Measurements from ENCODE around the gene RFFL. TPM values are rescaled to one million over a fixed set of nuclear protein-coding genes. Genes with fewer than 3 reads are reported as not detected.
"Not testable (repeated sequence)": the region's sequence is repeated elsewhere in the genome, so short reads cannot be mapped to it uniquely, and the experiment has no call there.

The RFFL gene
- total RNA-seq, 3 donors from 2014 or later: 45.2 to 69.1 (median 64.1) TPM

- peaks cover 8% of the 10 kb centered on the region for H3K4me1 ChIP-seq (ENCODE audit: low read depth)
- intact Hi-C loops (cut with DNase I, micrococcal nuclease): no loop called here
- DNase-seq (no peak), ATAC-seq (peak; percentile 78)
- H3K9me3 ChIP-seq: no peaks in the 10 kb centered on the region
- H3K36me3 ChIP-seq (ENCODE audit: low read depth): no peaks in the 10 kb centered on the region
- TF ChIP-seq, protein P1, sequence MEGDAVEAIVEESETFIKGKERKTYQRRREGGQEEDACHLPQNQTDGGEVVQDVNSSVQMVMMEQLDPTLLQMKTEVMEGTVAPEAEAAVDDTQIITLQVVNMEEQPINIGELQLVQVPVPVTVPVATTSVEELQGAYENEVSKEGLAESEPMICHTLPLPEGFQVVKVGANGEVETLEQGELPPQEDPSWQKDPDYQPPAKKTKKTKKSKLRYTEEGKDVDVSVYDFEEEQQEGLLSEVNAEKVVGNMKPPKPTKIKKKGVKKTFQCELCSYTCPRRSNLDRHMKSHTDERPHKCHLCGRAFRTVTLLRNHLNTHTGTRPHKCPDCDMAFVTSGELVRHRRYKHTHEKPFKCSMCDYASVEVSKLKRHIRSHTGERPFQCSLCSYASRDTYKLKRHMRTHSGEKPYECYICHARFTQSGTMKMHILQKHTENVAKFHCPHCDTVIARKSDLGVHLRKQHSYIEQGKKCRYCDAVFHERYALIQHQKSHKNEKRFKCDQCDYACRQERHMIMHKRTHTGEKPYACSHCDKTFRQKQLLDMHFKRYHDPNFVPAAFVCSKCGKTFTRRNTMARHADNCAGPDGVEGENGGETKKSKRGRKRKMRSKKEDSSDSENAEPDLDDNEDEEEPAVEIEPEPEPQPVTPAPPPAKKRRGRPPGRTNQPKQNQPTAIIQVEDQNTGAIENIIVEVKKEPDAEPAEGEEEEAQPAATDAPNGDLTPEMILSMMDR (IDR thresholded peaks at IDR 0.05): no peak
- H3K4me3 ChIP-seq: no peak overlapping the region
These were observed 34.8 kb downstream of the RFFL start for GRCh38 chr17:35028531-35029262.

DNA sequence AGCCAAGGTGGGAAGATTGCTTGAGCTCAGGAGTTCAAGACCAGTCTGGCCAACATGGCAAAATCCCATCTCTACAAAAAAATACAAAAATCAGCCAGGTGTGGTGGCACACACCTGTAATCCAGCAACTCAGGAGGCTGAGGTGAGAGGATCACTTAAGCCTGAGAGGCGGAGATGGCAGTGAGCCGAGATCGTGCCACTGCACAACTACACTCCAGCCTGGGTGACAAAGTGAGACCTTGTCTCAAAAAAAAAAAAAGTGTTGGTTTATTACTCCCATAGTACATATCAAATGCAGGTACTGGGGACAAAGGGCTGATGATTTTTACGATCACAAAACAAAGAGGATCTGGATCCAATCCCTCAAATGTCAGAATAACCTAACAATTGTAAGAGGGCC is 35.4 kb downstream of the RFFL start:
- H3K4me3 ChIP-seq; intact Hi-C loops (cut with DNase I, micrococcal nuclease); H3K9me3 ChIP-seq; H3K4me1 ChIP-seq (ENCODE audit: low read depth); H3K36me3 ChIP-seq (ENCODE audit: low read depth): not testable (repeated sequence)
- DNase-seq (peak in 2 of 3 donors; percentile 30 to 52), ATAC-seq (peak; percentile 74)

- Histone ChIP-seq H3K36me3 (ENCODE audit: low read depth) (no peaks in the 10 kb centered on the region), H3K4me1 (ENCODE audit: low read depth) (peaks cover 8% of the 10 kb centered on the region), H3K4me3 (no peak overlapping the region), H3K9me3 (no peaks in the 10 kb centered on the region)
- no peak for DNase-seq
- TF ChIP-seq, protein P1 (IDR thresholded peaks at IDR 0.05): no peak
- ATAC-seq: no peak
- intact Hi-C loops (cut with DNase I, micrococcal nuclease): no loop called here
These were observed 38.0 kb downstream of the RFFL start for GRCh38 chr17:35025541-35025940.

GRCh38 chr17:35023538-35023937 is 40.0 kb downstream of the RFFL start:
- H3K4me3 ChIP-seq: no peak overlapping the region
- DNase-seq (no peak), ATAC-seq (no peak)
- no peaks in the 10 kb centered on the region for H3K9me3 ChIP-seq
- TF ChIP-seq, protein P1 (IDR thresholded peaks at IDR 0.05): no peak
- H3K36me3 ChIP-seq (ENCODE audit: low read depth): no peaks in the 10 kb centered on the region
- intact Hi-C loops (cut with DNase I, micrococcal nuclease): no loop called here
- peaks cover 6% of the 10 kb centered on the region for H3K4me1 ChIP-seq (ENCODE audit: low read depth)

DNA sequence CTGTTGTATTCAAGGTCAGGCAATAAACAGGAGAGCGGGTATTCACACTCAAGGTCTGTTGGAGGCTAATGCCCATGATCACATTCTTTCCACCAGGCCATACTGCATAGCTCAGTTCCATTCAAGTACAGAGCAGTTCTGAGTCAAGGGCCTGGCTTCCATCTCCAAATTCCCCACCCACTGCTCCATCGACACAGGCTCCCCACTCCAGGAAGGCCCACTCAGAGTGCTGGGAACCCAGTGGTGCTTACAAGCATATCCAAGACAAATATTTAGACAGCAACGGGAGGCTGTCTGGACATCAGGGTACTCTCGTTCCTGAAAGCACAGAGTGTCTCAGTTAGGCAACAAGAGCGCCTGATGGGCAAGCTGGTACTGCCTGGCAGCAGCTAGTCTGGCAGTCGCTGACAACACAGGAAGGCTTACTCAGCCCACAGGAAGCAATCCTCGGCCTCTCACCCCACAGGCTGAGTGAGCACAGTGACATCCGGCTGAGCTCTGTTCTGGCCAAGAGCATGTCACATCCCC is 40.9 kb downstream of the RFFL start:
- peaks cover 4% of the 10 kb centered on the region for H3K4me1 ChIP-seq (ENCODE audit: low read depth)
- TF ChIP-seq, protein P1 (IDR thresholded peaks at IDR 0.05): no peak
- H3K36me3 ChIP-seq (ENCODE audit: low read depth): no peaks in the 10 kb centered on the region
- no peak overlapping the region for H3K4me3 ChIP-seq
- intact Hi-C loops (cut with DNase I, micrococcal nuclease): no loop called here
- DNase-seq (peak; percentile 31 to 80 (median 54)), ATAC-seq (peak; percentile 81)
- H3K9me3 ChIP-seq: no peaks in the 10 kb centered on the region

DNA sequence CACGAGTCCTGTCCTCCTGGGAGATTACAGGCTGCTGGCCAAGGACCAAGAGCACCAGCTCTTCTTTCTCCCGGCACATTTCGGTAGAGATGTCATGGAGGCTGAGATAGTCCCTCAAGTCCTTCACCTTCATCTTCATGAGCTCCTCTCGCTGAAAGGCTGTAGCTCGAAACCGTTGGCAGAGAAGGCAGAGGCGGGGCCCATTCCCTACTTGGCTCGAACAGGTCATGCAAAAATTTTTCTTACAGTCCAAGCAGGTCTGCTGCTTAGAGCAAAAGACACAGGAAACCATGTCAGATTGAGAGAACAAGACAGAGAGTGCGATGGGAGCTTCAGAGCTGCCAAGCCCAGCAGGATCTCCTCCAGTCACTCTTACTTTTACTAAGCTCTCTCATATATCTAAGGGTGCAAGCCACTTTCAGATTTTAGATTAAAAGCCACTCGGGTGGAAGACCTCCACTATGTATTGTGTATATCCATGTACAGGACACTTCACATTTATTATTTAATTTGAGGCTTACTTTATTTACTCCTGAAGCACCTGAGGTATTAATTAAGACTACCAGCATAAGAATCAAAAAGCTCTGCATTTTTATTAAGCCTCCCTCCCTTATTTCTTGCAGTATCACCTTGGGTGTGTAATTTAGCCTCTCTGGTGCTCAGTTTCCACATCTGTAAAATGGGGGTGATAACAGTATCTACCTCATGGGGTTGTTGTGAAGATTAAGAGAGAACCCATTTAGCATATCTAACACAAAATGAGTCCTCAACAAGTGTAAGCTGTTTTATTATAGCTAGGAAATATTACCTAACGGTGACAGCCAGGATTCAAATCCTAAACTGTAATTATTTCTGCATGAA is 41.8 kb downstream of the RFFL start:
- intact Hi-C loops (cut with DNase I, micrococcal nuclease): no loop called here
- H3K36me3 ChIP-seq (ENCODE audit: low read depth): no peaks in the 10 kb centered on the region
- H3K9me3 ChIP-seq: no peaks in the 10 kb centered on the region
- no peak for ATAC-seq
- DNase-seq: no peak
- H3K4me3 ChIP-seq: no peak overlapping the region
- peaks cover 4% of the 10 kb centered on the region for H3K4me1 ChIP-seq (ENCODE audit: low read depth)
- TF ChIP-seq, protein P1 (IDR thresholded peaks at IDR 0.05): no peak

Measured in mucosa of descending colon (tissue), 3 donors.